ENCODE results near the gene SH3PXD2B. TPM values are rescaled to one million over a fixed set of nuclear protein-coding genes. Genes with fewer than 3 reads are reported as not detected.

Gene SH3PXD2B
- total and polyA plus RNA-seq, 2 experiments from 2014 or later = 15.2 to 19.8 TPM

GRCh38 chr5:172322028-172322965 is 132.0 kb downstream of the SH3PXD2B start:
- no peak overlapping the region for H3K9ac ChIP-seq
- H3K27me3 ChIP-seq (replicated peaks; ENCODE audit: insufficient read depth) = no peaks in the 10 kb centered on the region
- no peak overlapping the region for H3K4me2 ChIP-seq (ENCODE audit: unreplicated experiment)
- no peaks in the 10 kb centered on the region for H3K9me2 ChIP-seq (ENCODE audit: insufficient read depth)
- H3K9me3 ChIP-seq (ENCODE audit: low read depth) = no peaks in the 10 kb centered on the region
- H3K36me3 ChIP-seq (ENCODE audit: low read depth) = no peaks in the 10 kb centered on the region
- H2AFZ ChIP-seq = no peak overlapping the region
- no peak for DNase-seq
- no peak overlapping the region for H3K27ac ChIP-seq
- no peaks in the 10 kb centered on the region for H4K20me1 ChIP-seq (ENCODE audit: insufficient read depth)
- TF ChIP-seq EZH2 (IDR thresholded peaks at IDR 0.05; ENCODE audit: insufficient read depth, poor library complexity, severe bottlenecking) (no peak), EZH2phosphoT487 (IDR thresholded peaks at IDR 0.05; ENCODE audit: insufficient read depth, low read depth) (no peak)
- WGBS, 2 experiments (ENCODE audit: low coverage in 1 of 2, low lambda C conversion rate in 2 of 2, missing lambda C conversion rate in 2 of 2) = 68 to 72% methylated on average over 9 of the region's 9 CpGs
- H3F3A ChIP-seq (ENCODE audit: insufficient read depth) = no peaks in the 10 kb centered on the region
- no peaks in the 10 kb centered on the region for H3K4me1 ChIP-seq (ENCODE audit: insufficient read depth)
- in situ Hi-C loops (cut with MboI) = no loop called here
- H3K4me3 ChIP-seq = no peak overlapping the region
- no peaks in the 10 kb centered on the region for H3K79me2 ChIP-seq (ENCODE audit: insufficient read depth)

DNA sequence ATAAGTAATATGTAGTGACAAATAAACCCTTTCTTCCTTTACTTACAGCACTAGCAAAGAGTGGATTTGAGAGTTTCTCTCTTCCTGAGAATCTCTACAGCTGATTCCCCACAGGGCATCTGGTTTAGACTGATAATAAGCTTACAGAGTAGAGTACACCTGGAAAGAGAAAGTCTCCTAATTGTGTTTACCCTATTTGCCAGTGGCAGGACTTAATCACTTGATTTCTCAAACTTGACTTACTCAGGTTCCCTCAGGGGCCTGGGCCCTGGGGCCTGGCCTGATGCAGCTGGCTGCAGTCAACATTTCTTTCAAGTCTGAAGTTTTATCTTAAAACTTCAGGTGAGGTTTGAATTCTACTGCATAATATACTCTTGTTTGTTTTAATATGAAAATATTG is 132.7 kb downstream of the SH3PXD2B start:
- Histone ChIP-seq H4K20me1 (ENCODE audit: insufficient read depth) (no peaks in the 10 kb centered on the region), H3K9ac (no peak overlapping the region), H2AFZ (no peak overlapping the region), H3K4me1 (ENCODE audit: insufficient read depth) (no peaks in the 10 kb centered on the region), H3F3A (ENCODE audit: insufficient read depth) (no peaks in the 10 kb centered on the region), H3K9me3 (ENCODE audit: low read depth) (no peaks in the 10 kb centered on the region), H3K4me2 (ENCODE audit: unreplicated experiment) (no peak overlapping the region), H3K27me3 (replicated peaks; ENCODE audit: insufficient read depth) (no peaks in the 10 kb centered on the region), H3K27ac (no peak overlapping the region), H3K9me2 (ENCODE audit: insufficient read depth) (no peaks in the 10 kb centered on the region), H3K4me3 (no peak overlapping the region), H3K36me3 (ENCODE audit: low read depth) (no peaks in the 10 kb centered on the region), H3K79me2 (ENCODE audit: insufficient read depth) (no peaks in the 10 kb centered on the region)
- TF ChIP-seq EZH2 (IDR thresholded peaks at IDR 0.05; ENCODE audit: insufficient read depth, poor library complexity, severe bottlenecking) (no peak), EZH2phosphoT487 (IDR thresholded peaks at IDR 0.05; ENCODE audit: insufficient read depth, low read depth) (no peak)
- DNase-seq = no peak
- in situ Hi-C loops (cut with MboI) = no loop called here

GRCh38 chr5:172319708-172320441 is 134.4 kb downstream of the SH3PXD2B start:
- WGBS, 2 experiments (ENCODE audit: low coverage in 1 of 2, low lambda C conversion rate in 2 of 2, missing lambda C conversion rate in 2 of 2) = 65 to 68% methylated on average over 4 of the region's 4 CpGs
- in situ Hi-C loops (cut with MboI) = no loop called here
- no peaks in the 10 kb centered on the region for H4K20me1 ChIP-seq (ENCODE audit: insufficient read depth)
- H3K9me3 ChIP-seq (ENCODE audit: low read depth) = no peaks in the 10 kb centered on the region
- no peaks in the 10 kb centered on the region for H3K9me2 ChIP-seq (ENCODE audit: insufficient read depth)
- 0 out of 2 replicates have a peak overlapping the region, but pooled peaks have one; percentile 13 for H2AFZ ChIP-seq
- 0 out of 2 replicates have a peak, but pooled peaks cover 10% of the 10 kb centered on the region for H3F3A ChIP-seq (ENCODE audit: insufficient read depth)
- peaks cover 5% of the 10 kb centered on the region; the same call in 1 of the 2 replicates for H3K4me1 ChIP-seq (ENCODE audit: insufficient read depth)
- no peaks in the 10 kb centered on the region for H3K79me2 ChIP-seq (ENCODE audit: insufficient read depth)
- H3K27me3 ChIP-seq (replicated peaks; ENCODE audit: insufficient read depth) = no peaks in the 10 kb centered on the region
- no peak overlapping the region for H3K27ac ChIP-seq
- H3K9ac ChIP-seq = no peak overlapping the region
- H3K4me3 ChIP-seq = no peak overlapping the region
- TF ChIP-seq EZH2 (IDR thresholded peaks at IDR 0.05; ENCODE audit: insufficient read depth, poor library complexity, severe bottlenecking) (no peak), EZH2phosphoT487 (IDR thresholded peaks at IDR 0.05; ENCODE audit: insufficient read depth, low read depth) (no peak)
- DNase-seq = peak; percentile 62
- no peaks in the 10 kb centered on the region for H3K36me3 ChIP-seq (ENCODE audit: low read depth)
- no peak overlapping the region for H3K4me2 ChIP-seq (ENCODE audit: unreplicated experiment)

DNA sequence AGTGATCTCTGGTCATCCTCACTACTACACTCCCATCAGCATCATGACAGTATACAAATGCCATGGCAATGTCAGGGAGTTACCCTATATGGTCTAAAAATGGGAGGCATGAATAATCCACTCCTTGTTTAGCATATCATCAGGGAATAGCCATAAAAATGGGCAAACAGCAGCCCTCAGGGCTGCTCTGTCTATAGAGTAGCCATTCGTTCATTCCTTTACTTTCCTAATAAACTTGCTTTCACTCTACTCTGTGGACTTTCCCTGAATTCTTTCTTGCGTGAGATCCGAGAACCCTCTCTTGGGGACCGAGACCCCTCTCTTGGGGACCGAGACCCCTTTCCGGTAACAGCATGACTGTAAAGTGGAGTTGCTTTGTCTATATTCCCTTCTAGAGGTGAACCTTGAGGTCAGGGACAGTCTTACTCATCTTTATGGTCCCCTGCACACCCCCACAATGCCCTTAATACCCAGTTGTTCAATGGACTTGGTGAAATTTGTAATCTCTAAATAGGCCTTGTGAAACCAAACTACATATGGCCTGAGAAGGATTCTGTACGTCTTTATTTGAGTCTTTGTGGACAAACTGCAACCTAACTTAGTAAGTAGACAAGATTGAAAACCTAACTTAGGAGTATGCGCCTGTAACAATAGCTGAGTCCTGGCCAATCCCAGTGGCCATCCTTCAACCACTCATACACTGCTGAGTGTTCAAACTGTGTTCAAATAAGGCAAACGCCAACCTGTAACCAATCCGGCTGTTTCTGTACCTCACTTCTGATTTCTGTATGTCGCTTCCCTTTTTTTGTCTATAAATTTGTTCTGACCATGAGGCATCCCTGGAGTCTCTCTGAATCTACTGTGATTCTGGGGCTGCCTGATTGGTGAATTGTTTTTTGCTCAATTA is 138.5 kb downstream of the SH3PXD2B start:
- WGBS, 2 experiments (ENCODE audit: low coverage in 1 of 2, low lambda C conversion rate in 2 of 2, missing lambda C conversion rate in 2 of 2) = 89 to 95% methylated on average over 11 of the region's 11 CpGs
- H3K9me2 ChIP-seq (ENCODE audit: insufficient read depth) = no peaks in the 10 kb centered on the region
- no peaks in the 10 kb centered on the region for H4K20me1 ChIP-seq (ENCODE audit: insufficient read depth)
- H3K9ac ChIP-seq = no peak overlapping the region
- H3K4me1 ChIP-seq (ENCODE audit: insufficient read depth) = peaks cover 7% of the 10 kb centered on the region; the same call in 1 of the 2 replicates
- H3K79me2 ChIP-seq (ENCODE audit: insufficient read depth) = no peaks in the 10 kb centered on the region
- no peaks in the 10 kb centered on the region for H3K36me3 ChIP-seq (ENCODE audit: low read depth)
- no peak for TF ChIP-seq EZH2phosphoT487 (IDR thresholded peaks at IDR 0.05; ENCODE audit: insufficient read depth, low read depth)
- no peak for TF ChIP-seq EZH2 (IDR thresholded peaks at IDR 0.05; ENCODE audit: insufficient read depth, poor library complexity, severe bottlenecking)
- no peak for DNase-seq
- H3K4me2 ChIP-seq (ENCODE audit: unreplicated experiment) = no peak overlapping the region
- in situ Hi-C loops (cut with MboI) = no loop called here
- H3K27me3 ChIP-seq (replicated peaks; ENCODE audit: insufficient read depth) = no peaks in the 10 kb centered on the region
- H2AFZ ChIP-seq = no peak overlapping the region
- H3K9me3 ChIP-seq (ENCODE audit: low read depth) = no peaks in the 10 kb centered on the region
- no peak overlapping the region for H3K4me3 ChIP-seq
- 0 out of 2 replicates have a peak, but pooled peaks cover 12% of the 10 kb centered on the region for H3F3A ChIP-seq (ENCODE audit: insufficient read depth)
- H3K27ac ChIP-seq = no peak overlapping the region
